Panc1 (cell line): ENCODE data around the gene IP6K1.

Source experiments
- POLR2AphosphoS5 ChIP-seq: IDR thresholded peaks from 2 replicates; pipeline ENCODE4 v1.6.1; 2012; ENCODE audit warnings: mild to moderate bottlenecking, low read depth, low read length, moderate library complexity
- SIN3A ChIP-seq: IDR thresholded peaks from 2 replicates; pipeline ENCODE4 v1.6.1; 2012; ENCODE audit warnings: low read depth, mild to moderate bottlenecking, low read length, moderate library complexity, borderline replicate concordance; ENCODE audit not compliant: insufficient read depth
- TCF7L2 ChIP-seq: IDR thresholded peaks from 2 replicates; pipeline ENCODE4 v1.6.1; 2011; ENCODE audit warnings: mild to moderate bottlenecking, low read depth, low read length, inconsistent platforms
- TF ChIP-seq, protein P1 (sequence below): fragments of 450-650 bp; IDR thresholded peaks from 2 replicates; pipeline ENCODE4 v1.5.1; 2017; ENCODE audit warnings: mild to moderate bottlenecking

DNA sequence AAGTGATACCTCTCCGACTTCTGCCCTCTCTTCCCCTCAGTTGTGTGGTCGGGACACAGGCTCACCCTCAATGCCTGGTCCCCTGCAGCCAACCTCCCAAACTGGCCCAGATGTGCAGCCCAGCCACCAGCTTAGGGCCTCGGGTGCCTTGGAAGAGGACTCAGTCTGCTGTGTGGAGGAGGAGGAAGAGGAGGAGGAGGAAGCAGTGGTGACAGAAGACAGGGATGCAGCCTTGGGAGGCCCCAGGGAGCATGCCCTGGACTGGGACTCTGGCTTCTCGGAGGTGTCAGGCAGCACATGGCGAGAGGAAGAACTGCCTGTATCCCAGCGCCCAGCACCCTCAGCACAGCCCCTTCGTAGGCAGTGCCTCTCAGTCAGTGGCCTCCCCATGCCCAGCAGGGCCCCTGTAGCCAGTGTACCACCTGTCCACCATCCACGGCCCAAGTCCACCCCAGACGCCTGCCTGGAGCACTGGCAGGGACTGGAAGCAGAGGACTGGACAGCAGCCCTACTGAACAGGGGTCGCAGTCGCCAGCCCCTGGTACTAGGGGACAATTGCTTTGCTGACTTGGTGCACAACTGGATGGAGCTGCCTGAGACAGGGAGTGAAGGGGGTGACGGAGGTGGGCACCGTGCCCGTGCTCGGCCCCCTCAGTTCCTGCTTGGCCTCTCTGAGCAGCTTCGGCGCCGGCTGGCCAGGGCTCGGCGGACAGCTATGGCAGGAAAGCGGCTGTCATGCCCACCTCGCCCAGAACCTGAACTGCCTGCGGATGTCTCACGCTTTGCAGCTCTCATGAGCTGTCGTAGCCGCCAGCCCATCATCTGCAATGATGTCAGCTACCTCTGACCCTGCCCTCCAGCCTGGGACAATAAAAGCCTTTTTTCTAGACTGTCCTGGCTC, 18.0 kb upstream of the IP6K1 start:
- TF ChIP-seq, protein P1, sequence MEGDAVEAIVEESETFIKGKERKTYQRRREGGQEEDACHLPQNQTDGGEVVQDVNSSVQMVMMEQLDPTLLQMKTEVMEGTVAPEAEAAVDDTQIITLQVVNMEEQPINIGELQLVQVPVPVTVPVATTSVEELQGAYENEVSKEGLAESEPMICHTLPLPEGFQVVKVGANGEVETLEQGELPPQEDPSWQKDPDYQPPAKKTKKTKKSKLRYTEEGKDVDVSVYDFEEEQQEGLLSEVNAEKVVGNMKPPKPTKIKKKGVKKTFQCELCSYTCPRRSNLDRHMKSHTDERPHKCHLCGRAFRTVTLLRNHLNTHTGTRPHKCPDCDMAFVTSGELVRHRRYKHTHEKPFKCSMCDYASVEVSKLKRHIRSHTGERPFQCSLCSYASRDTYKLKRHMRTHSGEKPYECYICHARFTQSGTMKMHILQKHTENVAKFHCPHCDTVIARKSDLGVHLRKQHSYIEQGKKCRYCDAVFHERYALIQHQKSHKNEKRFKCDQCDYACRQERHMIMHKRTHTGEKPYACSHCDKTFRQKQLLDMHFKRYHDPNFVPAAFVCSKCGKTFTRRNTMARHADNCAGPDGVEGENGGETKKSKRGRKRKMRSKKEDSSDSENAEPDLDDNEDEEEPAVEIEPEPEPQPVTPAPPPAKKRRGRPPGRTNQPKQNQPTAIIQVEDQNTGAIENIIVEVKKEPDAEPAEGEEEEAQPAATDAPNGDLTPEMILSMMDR, result no peak
- TF ChIP-seq SIN3A (no peak), TCF7L2 (no peak), POLR2AphosphoS5 (no peak)
